Measurements from ENCODE around the gene LRRN2. TPM values are rescaled to one million over a fixed set of nuclear protein-coding genes. Genes with fewer than 3 reads are reported as not detected.
"Not testable (repeated sequence)": the region's sequence is repeated elsewhere in the genome, so short reads cannot be mapped to it uniquely, and the experiment has no call there.

LRRN2 gene
- total and polyA plus RNA-seq, 2 donors (not counting 1 experiment from before 2014, with no cell fraction given): not detected

GRCh38 chr1:204630132-204630905, 55.2 kb downstream of the LRRN2 start:
- no peak overlapping the region for H3K9ac ChIP-seq (ENCODE audit: insufficient read depth, low read length)
- TF ChIP-seq EZH2 (IDR thresholded peaks at IDR 0.05; ENCODE audit: low read length, missing control alignments) (no peak), CTCF (conservative IDR thresholded peaks at IDR 0.05 in 1 of 2, IDR thresholded peaks at IDR 0.05 in 1 of 2; ENCODE audit: low read depth in 1 of 2, low read length in 2 of 2) (no peak)
- DNase-seq (ENCODE audit: low read depth in 2 of 2): peak in 1 of 2 donors; percentile 22
- peaks cover 5% of the 10 kb centered on the region for H3K27me3 ChIP-seq (ENCODE audit: control insufficient read depth, insufficient read depth, low read length)
- H4K20me1 ChIP-seq (ENCODE audit: control insufficient read depth, extremely low read depth, insufficient read depth, low read length): no peaks in the 10 kb centered on the region
- no peaks in the 10 kb centered on the region for H3K9me3 ChIP-seq (ENCODE audit: control insufficient read depth, insufficient read depth, low read depth, low read length)
- no peak overlapping the region for H3K4me2 ChIP-seq (ENCODE audit: extremely low read depth, insufficient read depth, low read length)
- H3K4me3 ChIP-seq (replicated peaks in 1 of 4; ENCODE audit: control extremely low read depth in 1 of 4, insufficient read depth in 1 of 4, low read depth in 3 of 4, low read length in 4 of 4): no peak overlapping the region
- no peaks in the 10 kb centered on the region for H3K4me1 ChIP-seq (ENCODE audit: control insufficient read depth, extremely low read depth, insufficient read depth, low read length)
- no peaks in the 10 kb centered on the region for H3K79me2 ChIP-seq (ENCODE audit: control insufficient read depth, insufficient read depth, low read length)
- no peak overlapping the region for H2AFZ ChIP-seq (ENCODE audit: low read length)
- H3K36me3 ChIP-seq (ENCODE audit: control insufficient read depth, insufficient read depth, low read length): no peaks in the 10 kb centered on the region
- no peak overlapping the region for H3K27ac ChIP-seq (ENCODE audit: insufficient read depth, low read length)

- not testable (repeated sequence) for H3K9me3 ChIP-seq (ENCODE audit: control insufficient read depth, insufficient read depth, low read depth, low read length); H3K79me2 ChIP-seq (ENCODE audit: control insufficient read depth, insufficient read depth, low read length); H3K27ac ChIP-seq (ENCODE audit: insufficient read depth, low read length); H3K36me3 ChIP-seq (ENCODE audit: control insufficient read depth, insufficient read depth, low read length); H2AFZ ChIP-seq (ENCODE audit: low read length); H3K4me2 ChIP-seq (ENCODE audit: extremely low read depth, insufficient read depth, low read length); H3K4me1 ChIP-seq (ENCODE audit: control insufficient read depth, extremely low read depth, insufficient read depth, low read length); DNase-seq (ENCODE audit: low read depth in 2 of 2); H3K27me3 ChIP-seq (ENCODE audit: control insufficient read depth, insufficient read depth, low read length); H3K4me3 ChIP-seq (replicated peaks in 1 of 4; ENCODE audit: control extremely low read depth in 1 of 4, insufficient read depth in 1 of 4, low read depth in 3 of 4, low read length in 4 of 4); H3K9ac ChIP-seq (ENCODE audit: insufficient read depth, low read length); H4K20me1 ChIP-seq (ENCODE audit: control insufficient read depth, extremely low read depth, insufficient read depth, low read length)
These were observed 56.1 kb downstream of the LRRN2 start for GRCh38 chr1:204629459-204629858.

GRCh38 chr1:204628868-204629267, 56.7 kb downstream of the LRRN2 start:
- DNase-seq (ENCODE audit: low read depth in 2 of 2): no peak
- Histone ChIP-seq H3K4me2 (ENCODE audit: extremely low read depth, insufficient read depth, low read length) (no peak overlapping the region), H3K4me1 (ENCODE audit: control insufficient read depth, extremely low read depth, insufficient read depth, low read length) (no peaks in the 10 kb centered on the region), H3K9me3 (ENCODE audit: control insufficient read depth, insufficient read depth, low read depth, low read length) (no peaks in the 10 kb centered on the region), H3K27me3 (ENCODE audit: control insufficient read depth, insufficient read depth, low read length) (peaks cover 5% of the 10 kb centered on the region), H2AFZ (ENCODE audit: low read length) (no peak overlapping the region), H4K20me1 (ENCODE audit: control insufficient read depth, extremely low read depth, insufficient read depth, low read length) (no peaks in the 10 kb centered on the region), H3K9ac (ENCODE audit: insufficient read depth, low read length) (no peak overlapping the region), H3K36me3 (ENCODE audit: control insufficient read depth, insufficient read depth, low read length) (no peaks in the 10 kb centered on the region), H3K79me2 (ENCODE audit: control insufficient read depth, insufficient read depth, low read length) (no peaks in the 10 kb centered on the region), H3K27ac (ENCODE audit: insufficient read depth, low read length) (no peak overlapping the region), H3K4me3 (replicated peaks in 1 of 4; ENCODE audit: control extremely low read depth in 1 of 4, insufficient read depth in 1 of 4, low read depth in 3 of 4, low read length in 4 of 4) (no peak overlapping the region)
- no peak for TF ChIP-seq EZH2 (IDR thresholded peaks at IDR 0.05; ENCODE audit: low read length, missing control alignments)
- no peak for TF ChIP-seq CTCF (conservative IDR thresholded peaks at IDR 0.05 in 1 of 2, IDR thresholded peaks at IDR 0.05 in 1 of 2; ENCODE audit: low read depth in 1 of 2, low read length in 2 of 2)
